ENCODE data around the gene GATM.

The GATM gene

DNA sequence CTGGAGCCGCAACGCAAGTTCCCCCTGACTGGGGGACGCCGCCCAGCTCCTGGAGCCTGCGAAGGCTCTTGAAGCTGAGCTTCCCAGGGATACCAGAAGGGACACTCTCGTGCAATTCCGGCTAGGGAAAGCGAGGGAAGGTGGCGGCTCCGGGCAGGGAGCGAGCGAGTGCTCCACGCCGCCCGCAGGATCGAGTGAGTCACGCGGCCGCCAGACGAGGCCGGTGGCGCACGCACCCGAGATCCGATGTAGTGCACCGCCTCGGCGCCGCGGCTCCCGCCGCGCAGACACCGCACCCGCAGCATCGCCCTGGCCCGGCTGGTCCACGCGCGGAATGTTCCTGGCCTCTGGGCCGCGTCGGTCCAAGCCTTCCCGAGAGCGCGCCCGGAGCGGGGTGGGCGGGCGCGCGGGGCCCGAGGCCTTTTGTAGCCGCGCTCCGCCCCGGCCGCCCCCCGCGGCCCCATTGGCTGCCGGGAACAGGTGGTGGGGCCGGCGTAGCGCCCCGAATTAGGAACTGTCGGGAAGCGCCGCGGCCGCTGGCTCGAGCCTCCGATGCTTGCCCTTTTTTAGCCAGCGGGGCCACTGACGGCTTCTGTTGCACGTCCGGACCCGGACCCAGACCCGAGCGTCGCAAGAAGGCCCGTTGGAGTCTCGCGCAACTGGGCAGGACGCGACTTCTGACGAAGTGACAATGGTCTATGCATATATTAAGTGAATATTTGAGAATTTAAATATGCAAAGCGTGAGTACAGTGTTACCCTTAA is at the start of gene GATM:
GATM (minus strand) TSS at position 396 of the 764 bp plus-strand sequence; CDS start at position 305, 91 bp downstream.
- DNase-seq, result peak; percentile 11

DNA sequence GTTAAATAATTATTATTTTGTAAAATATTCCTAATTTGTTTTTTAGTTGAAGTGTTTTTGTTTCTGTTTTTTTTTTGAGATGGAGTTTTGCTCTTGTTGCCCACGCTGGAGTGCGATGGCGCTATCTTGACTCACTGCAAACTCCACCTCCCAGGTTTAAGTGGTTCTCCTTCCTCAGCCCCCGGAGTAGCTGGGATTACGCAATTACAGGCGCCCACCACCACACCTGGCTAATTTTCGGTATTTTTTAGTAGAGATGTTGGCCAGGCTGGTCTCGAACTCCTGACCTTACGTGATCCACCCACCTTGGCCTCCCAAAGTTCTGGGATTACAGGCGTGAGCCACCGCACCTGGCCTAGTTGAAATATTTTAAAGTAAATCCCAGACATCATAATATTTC is 48.7 kb upstream of the GATM start:
- no peak for DNase-seq

- no peak for DNase-seq
Measured at GRCh38 chr15:45425135-45425534, 46.8 kb upstream of the GATM start.

GRCh38 chr15:45424429-45424828 is 46.1 kb upstream of the GATM start:
- DNase-seq, result no peak

- no peak for DNase-seq
Measured at GRCh38 chr15:45417303-45417950, 39.1 kb upstream of the GATM start.

GRCh38 chr15:45414215-45414885 is 36.0 kb upstream of the GATM start:
- DNase-seq, result no peak

- no peak for DNase-seq
Measured at GRCh38 chr15:45409596-45409995, 31.3 kb upstream of the GATM start.

DNA sequence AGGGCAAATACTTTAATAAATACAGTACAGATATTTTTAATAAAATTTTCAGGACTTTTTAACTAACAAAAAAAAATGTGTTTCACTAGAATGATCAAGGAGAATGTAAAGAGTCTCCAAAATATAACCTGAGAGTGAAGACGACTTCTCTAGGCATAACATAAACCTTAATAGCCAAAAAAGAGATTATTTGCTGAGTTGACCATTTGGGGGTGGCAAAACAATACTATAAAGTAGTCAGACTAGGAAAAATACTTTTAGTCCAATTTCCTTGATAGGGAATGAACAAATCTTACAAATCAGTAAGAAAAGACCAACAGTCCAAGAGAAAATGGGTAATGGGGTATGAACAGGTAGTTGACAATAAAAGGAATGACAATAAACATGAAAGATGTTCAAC is 29.4 kb upstream of the GATM start:
- no peak for DNase-seq

- no peak for DNase-seq
Measured at GRCh38 chr15:45402955-45403877, 24.9 kb upstream of the GATM start.

GRCh38 chr15:45402162-45402954 is 24.0 kb upstream of the GATM start:
- peak; percentile 95 for DNase-seq

- no peak for DNase-seq
Measured at GRCh38 chr15:45401665-45402161, 23.4 kb upstream of the GATM start.

DNA sequence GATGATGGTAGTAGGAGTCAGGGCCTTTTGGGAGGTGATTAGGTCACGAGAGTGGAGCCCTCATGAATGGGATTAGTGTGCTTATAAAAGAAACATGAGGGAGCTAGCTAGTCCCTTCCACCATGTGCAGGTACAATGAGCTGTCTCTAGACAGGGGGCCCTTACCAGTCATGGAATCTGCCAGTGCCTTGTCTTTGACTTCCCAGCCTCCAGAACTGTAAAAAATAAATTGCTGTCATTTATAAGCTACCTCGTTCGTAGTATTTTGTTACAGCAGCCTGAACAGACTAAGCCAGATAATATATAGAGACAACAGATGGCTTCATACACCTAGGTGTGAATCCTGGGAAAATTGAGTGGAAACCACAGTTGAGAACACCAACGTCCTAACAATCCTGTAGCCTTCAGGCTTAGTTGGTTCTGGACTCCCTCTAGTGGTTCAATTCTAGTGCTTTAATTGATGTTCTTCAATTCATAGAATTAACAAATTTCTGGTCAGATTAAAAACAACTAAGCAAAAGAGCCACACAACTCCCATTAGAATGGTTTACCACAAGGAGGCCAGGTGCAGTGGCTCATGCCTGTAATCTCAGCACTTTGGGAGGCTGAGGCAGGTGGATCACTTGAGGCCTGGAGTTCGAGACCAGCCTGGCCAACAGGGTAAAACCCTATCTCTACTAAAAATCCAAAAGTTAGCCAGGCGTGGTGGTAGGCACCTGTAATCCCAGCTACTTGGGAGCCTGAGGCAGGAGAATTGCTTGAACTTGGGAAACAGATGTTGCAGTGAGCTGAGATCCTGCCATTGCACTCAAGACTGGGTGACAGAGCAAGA is 21.3 kb upstream of the GATM start:
- no peak for DNase-seq

- DNase-seq, result no peak
Measured at GRCh38 chr15:45397116-45397665, 18.8 kb upstream of the GATM start.

- no peak for DNase-seq
Measured at GRCh38 chr15:45395943-45396342, 17.6 kb upstream of the GATM start.

GRCh38 chr15:45394681-45395080 is 16.3 kb upstream of the GATM start:
- DNase-seq, result no peak

GRCh38 chr15:45393851-45394250 is 15.5 kb upstream of the GATM start:
- DNase-seq, result no peak

DNA sequence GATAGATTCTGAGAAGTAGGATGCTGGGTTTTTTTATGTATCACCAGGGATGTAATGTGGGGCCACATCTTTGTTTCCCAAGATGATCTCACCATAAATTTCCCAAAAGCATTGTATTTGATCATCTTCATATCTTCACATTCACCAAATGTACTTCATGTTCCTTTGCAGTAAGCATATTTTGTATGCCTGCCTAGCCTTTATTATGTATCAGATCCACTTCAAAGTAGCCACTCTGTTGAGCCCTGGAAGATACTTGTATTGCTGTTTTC is 14.2 kb upstream of the GATM start:
- DNase-seq, result no peak

- no peak for DNase-seq
Measured at GRCh38 chr15:45391746-45392583, 13.6 kb upstream of the GATM start.

- no peak for DNase-seq
Measured at GRCh38 chr15:45389351-45389750, 11.0 kb upstream of the GATM start.
